Activated CD8-positive, alpha-beta memory T cell treated with anti-CD3 and anti-CD28 coated beads, Interleukin-2, amount 50 U/mL, for 1 hour (primary cell): ENCODE data around the gene CDYL2.
"Not testable (repeated sequence)": the region's sequence is repeated elsewhere in the genome, so short reads cannot be mapped to it uniquely, and the experiment has no call there.

Source experiments
- DNase-seq: peaks from one replicate; pipeline ENCODE4 v3.0.0-alpha.2; 2020; ENCODE audit errors: extremely low read depth

The CDYL2 gene

DNA sequence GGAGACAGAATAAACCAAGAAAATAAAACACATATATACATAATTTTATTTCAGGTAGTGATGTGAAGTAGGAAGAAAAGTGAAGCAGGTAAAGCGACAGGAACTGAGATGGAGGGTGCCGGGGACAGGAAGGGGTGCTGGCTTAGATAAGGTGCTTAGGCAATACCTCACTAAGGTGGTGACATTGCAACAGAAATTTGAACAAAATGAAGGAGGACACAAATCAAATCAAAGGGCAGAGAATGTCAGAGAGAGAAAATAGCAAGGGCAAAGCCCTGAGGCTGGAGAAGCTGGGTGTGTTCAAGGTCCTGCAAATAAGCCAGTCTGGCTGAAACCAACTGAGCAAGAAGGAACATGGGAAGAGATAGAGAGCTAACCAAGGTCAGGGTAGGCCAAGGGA lies 5.0 kb upstream of the CDYL2 start:
- DNase-seq, result no peak

- DNase-seq, result no peak
Measured at GRCh38 chr16:80807906-80808305, 3.5 kb upstream of the CDYL2 start.

- DNase-seq, result no peak
Measured at GRCh38 chr16:80806927-80807340, 2.5 kb upstream of the CDYL2 start.

- no peak for DNase-seq
Measured at GRCh38 chr16:80806289-80806688, 1.9 kb upstream of the CDYL2 start.

GRCh38 chr16:80804056-80804525 lies 307 bp downstream of the CDYL2 start:
- no peak for DNase-seq

GRCh38 chr16:80803339-80804055 lies 901 bp downstream of the CDYL2 start:
- DNase-seq, result no peak

- DNase-seq, result no peak
Measured at GRCh38 chr16:80802902-80803301, 1.5 kb downstream of the CDYL2 start.

- no peak for DNase-seq
Measured at GRCh38 chr16:80802138-80802537, 2.3 kb downstream of the CDYL2 start.

DNA sequence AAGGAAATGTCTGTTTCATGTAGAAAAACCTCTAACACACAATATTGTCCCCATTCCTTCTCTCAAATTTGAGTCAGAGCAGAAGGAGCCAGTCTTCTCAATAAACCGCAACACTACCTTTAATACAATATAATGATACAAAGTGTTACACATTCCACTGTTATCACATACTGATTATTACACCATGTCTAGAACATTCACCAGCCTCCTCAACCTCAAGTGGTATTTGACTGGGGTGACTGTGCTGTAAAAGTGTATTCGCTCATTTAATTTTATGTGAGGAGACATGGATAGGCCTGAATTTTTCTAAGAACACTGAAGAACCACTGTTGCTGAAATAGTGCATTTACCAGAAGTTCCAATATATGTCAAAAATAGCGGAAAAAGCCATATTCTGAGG lies 10.3 kb downstream of the CDYL2 start:
- DNase-seq, result no peak

- no peak for DNase-seq
Measured at GRCh38 chr16:80792031-80792430, 12.4 kb downstream of the CDYL2 start.

DNA sequence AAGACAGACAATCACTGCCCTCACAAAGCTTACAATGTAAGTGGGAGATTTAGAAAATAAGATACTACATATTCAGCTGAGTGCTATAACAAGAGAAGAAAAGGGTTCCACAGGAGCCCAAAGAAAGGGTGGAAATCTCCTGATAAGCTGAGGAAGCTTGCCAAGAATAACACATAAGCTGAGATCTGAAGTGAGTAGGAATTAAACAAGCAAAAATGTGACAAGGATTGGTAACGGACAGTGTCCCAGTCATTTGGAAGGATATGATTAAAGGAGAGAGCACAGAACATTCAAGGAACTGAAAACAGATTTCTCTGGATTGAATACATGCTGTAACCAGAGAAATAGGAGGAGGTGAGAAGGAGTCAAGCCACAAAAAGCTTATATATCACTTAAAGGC lies 13.0 kb downstream of the CDYL2 start:
- DNase-seq, result no peak

- DNase-seq, result no peak
Measured at GRCh38 chr16:80790751-80791150, 13.6 kb downstream of the CDYL2 start.

DNA sequence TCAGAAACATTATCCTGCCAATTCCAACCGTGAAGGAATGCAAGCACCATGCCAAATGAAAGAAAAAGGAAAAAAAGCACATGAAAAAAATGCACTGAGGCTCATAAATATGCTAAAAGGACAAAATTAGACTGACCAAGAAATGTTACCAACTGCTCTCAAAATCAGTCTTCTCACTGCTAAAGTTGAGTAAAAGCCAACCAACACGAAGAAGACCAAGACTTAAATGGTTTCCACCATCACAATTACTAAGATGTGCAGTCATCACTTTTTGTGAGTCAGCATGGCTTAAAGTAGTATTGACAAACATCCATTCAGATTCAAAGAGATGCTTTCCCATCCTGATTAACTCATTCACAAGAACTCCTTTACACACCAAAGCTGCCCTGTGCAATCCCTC lies 16.4 kb downstream of the CDYL2 start:
- DNase-seq, result no peak

GRCh38 chr16:80786561-80786960 lies 17.8 kb downstream of the CDYL2 start:
- not testable (repeated sequence) for DNase-seq

- no peak for DNase-seq
Measured at GRCh38 chr16:80784951-80785350, 19.4 kb downstream of the CDYL2 start.

DNA sequence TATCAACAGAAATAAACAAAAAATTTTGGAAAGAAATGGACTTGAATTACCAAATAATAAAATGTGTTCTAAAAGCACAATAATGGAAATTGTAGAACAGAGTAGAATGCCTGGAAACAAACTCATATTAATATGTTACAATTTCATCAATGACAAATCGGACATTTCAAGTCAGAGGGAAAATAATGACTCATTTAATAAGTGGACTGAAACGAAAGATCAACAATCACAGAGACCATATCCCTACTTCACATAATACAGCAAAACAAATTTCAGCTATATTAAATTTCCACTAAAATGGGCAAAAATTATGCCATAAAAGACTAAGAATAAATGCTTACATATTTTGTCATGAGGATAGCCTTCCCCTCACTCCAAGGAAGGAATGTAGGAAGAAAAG lies 25.7 kb downstream of the CDYL2 start:
- DNase-seq, result no peak

- DNase-seq, result no peak
Measured at GRCh38 chr16:80776856-80777255, 27.5 kb downstream of the CDYL2 start.

DNA sequence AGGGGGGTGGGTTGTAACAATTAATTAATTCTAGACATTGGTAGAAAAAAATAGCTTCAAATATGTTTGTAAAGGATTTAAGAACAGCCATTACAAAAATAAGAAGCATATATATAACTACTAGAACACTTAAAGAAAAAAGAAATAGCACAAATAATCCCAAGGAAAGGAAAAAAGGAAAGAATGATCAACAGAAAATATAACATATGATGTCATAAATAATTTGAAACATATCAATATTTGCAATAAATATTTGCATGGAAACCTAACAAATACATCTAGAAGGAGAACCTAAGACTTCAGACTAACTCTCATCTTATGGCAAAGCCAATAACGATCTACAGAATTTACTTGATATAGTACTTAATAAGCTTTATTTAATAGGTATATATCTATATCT lies 28.9 kb downstream of the CDYL2 start:
- no peak for DNase-seq

- DNase-seq, result no peak
Measured at GRCh38 chr16:80766798-80767197, 37.6 kb downstream of the CDYL2 start.

- DNase-seq, result no peak
Measured at GRCh38 chr16:80759419-80760162, 44.8 kb downstream of the CDYL2 start.

DNA sequence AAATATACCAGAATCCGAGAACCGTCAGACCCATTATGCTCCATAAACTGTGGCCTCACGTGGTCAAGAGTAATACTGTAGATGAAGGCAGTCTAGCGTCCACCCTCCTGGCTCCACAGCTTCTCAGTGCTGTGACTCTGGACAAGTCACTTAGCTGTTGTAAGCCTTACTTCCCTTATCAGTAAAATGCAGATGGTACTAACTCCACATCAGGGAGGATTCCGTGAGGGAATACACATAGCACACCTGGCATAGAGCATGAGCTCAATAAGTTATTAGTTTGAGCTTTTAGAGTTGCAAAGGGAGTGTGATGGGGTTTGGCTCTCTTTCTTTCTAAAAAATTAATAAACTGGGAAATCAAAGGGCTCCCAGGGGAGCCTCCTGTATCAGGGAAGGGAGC lies 49.9 kb downstream of the CDYL2 start:
- no peak for DNase-seq

DNA sequence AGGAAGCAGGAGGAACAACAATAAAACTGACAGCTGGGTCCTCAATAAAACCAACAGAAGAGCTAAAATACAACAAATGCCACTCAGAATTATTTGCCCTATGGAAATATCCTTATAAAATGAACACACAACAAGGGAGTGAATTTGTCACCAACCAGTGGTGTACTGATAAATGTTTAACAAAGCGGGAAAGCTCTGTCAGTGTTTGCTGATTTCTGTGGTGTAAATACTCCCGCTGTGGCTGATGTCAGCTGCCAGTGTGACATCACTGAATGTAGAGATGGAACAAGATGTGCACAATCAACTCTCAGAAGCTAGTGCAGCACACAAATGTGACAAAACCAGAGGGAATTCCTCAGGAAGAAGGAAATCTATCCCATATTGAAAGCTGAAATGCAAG lies 51.9 kb downstream of the CDYL2 start:
- DNase-seq, result no peak

- no peak for DNase-seq
Measured at GRCh38 chr16:80751167-80751566, 53.2 kb downstream of the CDYL2 start.
